GM08714 (cell line): ENCODE results near the gene MSI2.

Experiments used
- H3K4me3 ChIP-seq: fragments of 200-500 bp; sonication (Bioruptor generic); 2 replicates; pipeline ENCODE4 v1.5.1; 2014; ENCODE audit warnings: mild to moderate bottlenecking, low read length, inconsistent platforms
- ZNF274 ChIP-seq: IDR thresholded peaks from 2 replicates; pipeline ENCODE4 v1.6.1; 2012; ENCODE audit warnings: mild to moderate bottlenecking, low read depth, low read length

MSI2 gene

DNA sequence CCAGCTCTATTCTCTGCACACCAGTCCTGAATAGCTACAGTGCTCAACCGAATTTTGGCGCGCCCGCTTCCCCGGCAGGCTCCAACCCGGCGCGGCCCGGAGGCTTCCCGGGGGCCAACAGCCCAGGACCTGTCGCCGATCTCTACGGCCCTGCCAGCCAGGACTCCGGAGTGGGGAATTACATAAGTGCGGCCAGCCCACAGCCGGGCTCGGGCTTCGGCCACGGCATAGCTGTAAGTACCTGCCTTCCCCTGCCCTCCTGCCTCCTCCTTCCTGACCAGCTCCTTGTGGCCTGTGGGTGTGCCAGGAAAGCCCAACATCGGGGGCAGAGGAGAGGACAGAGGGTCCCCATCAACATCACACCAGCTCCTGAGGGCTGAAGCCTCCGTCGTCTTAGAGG, 418.6 kb downstream of the MSI2 start:
- no peak overlapping the region for H3K4me3 ChIP-seq
- no peak for TF ChIP-seq ZNF274

DNA sequence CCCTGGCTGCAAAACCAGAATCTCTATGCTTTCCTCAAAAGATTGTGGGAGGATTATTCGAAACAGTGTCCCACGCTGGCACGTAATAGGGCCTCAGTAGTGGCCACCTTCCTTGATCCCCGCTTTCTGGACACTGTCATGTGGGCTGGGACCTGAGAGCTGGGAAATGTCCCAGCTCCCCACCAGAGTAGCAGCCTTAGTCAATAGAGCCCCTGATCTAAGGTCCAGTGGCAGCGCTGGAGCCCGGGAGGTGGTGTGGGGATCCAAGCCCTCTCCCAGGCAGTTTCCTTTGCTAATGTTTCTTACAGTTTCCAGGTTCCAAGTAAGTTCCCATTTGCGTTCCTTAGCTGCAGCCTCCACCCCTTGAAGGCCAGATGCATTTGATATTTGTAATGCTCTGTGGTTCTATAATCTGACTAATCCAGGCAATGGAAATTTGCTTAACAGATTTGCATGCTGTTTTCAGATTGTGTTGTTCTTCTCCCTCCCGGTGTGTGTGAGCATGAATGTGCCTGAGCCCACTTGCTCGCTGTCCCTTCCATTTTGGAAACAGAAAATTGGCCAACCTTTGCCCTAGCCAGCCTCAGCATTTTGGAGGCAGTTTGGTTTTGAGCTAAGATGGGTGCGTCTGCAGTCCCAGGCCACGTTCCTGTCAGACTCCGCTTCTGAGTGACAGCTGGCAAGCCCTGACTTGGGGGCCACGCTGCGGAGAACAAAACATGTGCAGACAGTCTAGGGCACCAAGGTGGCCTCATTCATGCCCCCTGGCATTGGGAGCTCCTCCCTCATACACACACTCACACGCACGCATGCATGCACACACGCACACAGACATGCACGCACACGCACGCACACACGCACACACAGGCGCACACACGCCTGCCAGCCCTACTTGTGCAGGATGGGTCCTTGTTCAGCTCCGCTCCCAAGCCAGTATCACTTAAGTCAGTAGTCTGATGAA, 419.4 kb downstream of the MSI2 start:
- no peak for TF ChIP-seq ZNF274
- no peak overlapping the region for H3K4me3 ChIP-seq

DNA sequence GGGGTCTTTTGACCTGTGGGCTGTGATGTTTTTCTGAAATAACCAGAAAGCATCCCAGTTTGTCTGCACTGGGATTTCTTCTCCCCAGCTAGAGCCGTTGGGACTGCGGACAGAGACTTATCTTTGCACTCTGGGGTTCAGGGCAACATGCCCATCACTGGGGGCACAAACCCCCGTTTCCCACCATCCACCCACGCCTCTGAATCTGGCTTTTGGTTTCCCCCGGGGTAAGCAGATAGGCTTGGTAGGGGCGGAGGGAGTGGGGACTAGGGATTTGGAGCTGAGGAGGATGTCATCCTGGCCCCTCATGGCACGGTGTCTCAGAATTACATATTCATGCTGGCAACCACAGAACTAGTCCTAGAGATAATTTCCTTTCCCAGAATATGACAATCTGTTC, 420.2 kb downstream of the MSI2 start:
- TF ChIP-seq ZNF274, result no peak
- no peak overlapping the region for H3K4me3 ChIP-seq

DNA sequence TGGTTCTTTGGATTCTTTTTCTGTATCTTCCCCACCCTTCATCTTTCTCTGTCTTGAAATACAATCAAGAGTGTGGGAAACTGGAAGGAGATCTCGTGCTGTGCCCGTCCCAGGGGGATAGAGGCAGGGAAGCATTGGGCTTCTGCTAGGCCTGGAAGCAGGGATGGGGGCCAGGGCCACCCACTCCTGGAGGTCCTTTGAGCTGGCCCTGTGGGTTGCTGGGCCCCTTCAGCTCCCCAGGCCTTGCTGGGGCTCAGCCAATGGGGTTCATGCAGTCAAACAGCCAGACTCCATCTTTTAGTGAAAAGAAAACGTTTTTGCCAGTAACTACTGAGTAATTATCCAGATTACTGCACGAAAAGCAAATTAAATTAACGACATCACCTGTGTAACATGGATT, 421.0 kb downstream of the MSI2 start:
- TF ChIP-seq ZNF274, result no peak
- no peak overlapping the region for H3K4me3 ChIP-seq

DNA sequence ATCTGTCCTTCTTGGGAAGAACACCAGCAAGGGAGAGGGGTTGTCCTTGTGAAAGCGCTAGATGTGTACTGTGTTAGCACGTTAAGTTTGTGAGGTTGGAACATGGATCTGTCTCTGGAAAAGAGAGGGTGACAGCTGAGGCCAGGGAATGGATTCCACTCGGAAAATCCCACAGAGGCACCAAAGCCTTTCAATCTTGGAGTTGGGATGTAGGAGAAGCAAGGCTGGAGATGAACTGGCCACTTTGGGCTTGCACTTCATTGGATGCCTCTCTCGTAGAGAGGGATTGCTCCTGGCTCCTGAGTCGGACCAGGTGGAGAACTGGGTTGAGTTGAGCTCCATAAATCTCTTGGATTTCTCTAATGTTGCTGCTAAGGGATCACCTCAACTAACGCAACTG, 421.5 kb downstream of the MSI2 start:
- H3K4me3 ChIP-seq, result no peak overlapping the region
- TF ChIP-seq ZNF274, result no peak

- no peak overlapping the region for H3K4me3 ChIP-seq
- no peak for TF ChIP-seq ZNF274
Observed at GRCh38 chr17:57678393-57678792, 422.1 kb downstream of the MSI2 start.

- no peak for TF ChIP-seq ZNF274
- no peak overlapping the region for H3K4me3 ChIP-seq
Observed at GRCh38 chr17:57679356-57679755, 423.0 kb downstream of the MSI2 start.

- TF ChIP-seq ZNF274, result no peak
- no peak overlapping the region for H3K4me3 ChIP-seq
Observed at GRCh38 chr17:57679906-57680695, 423.8 kb downstream of the MSI2 start.

GRCh38 chr17:57682701-57683100, 426.4 kb downstream of the MSI2 start:
- H3K4me3 ChIP-seq, result no peak overlapping the region
- TF ChIP-seq ZNF274, result no peak

- TF ChIP-seq ZNF274, result no peak
- H3K4me3 ChIP-seq, result no peak overlapping the region
Observed at GRCh38 chr17:57684711-57685498, 428.6 kb downstream of the MSI2 start.

DNA sequence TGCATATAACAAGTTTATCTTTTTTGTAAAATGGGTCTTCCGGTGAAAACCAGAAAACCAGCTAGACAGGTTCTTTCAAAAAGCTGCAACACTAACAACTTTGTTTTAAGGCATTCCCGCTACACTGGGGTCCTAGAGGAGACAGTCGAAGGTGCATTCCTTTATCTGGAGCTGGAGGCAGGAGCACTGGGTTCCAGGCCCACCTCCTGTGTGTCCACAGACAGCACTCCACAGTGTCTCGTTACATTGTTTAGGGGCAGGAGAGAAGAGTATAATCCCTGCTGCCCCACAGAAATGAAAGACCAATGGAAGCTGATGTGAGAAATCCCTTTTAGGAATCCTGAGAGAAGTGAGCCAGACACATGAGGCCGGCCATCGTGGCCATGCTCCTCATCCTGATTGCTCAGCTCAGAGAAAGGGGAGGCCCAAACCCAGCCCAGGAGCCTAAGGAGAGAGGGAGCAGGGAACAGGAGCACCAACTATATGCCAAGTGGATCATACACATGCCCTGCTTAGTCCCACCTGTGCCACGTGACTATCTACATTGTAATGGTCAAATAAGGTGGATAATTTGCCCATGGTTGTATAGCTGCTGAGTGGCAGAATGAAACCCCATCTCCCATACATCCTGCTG, 429.3 kb downstream of the MSI2 start:
- TF ChIP-seq ZNF274, result no peak
- no peak overlapping the region for H3K4me3 ChIP-seq

DNA sequence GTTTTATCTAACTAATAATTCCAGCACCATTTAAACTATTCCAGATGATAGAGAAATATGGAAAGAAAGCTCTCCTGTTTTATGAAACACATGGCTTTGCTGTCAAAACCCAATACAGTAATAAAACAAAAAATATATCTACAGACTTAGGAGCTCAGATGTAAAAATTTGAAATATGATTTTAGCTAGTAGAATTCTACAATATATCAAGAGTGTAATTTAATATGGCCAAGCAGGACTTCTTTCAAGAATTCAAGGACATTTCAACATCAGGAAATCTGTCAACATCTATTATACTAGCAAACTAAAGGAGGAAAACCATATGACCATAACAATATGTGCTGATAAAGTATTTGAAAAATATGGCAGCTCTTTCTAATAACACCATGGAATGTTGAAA, 431.3 kb downstream of the MSI2 start:
- no peak overlapping the region for H3K4me3 ChIP-seq

GRCh38 chr17:57689254-57689653, 432.9 kb downstream of the MSI2 start:
- no peak overlapping the region for H3K4me3 ChIP-seq
- TF ChIP-seq ZNF274, result no peak

More for the DNA sequence above, 431.3 kb downstream of the MSI2 start:
- no peak for TF ChIP-seq ZNF274

GRCh38 chr17:57691939-57692338, 435.6 kb downstream of the MSI2 start:
- no peak for TF ChIP-seq ZNF274
- H3K4me3 ChIP-seq, result no peak overlapping the region
